GM18858 (cell line): ENCODE measurements around the gene ST7.
"Not testable (repeated sequence)": the region's sequence is repeated elsewhere in the genome, so short reads cannot be mapped to it uniquely, and the experiment has no call there.

ENCODE experiments used
- ATAC-seq: cut with Tn5 transposase; IDR thresholded peaks from one replicate; pipeline ENCODE4 v1.9.1; 2021; ENCODE audit not compliant: unreplicated experiment

ST7 gene

DNA sequence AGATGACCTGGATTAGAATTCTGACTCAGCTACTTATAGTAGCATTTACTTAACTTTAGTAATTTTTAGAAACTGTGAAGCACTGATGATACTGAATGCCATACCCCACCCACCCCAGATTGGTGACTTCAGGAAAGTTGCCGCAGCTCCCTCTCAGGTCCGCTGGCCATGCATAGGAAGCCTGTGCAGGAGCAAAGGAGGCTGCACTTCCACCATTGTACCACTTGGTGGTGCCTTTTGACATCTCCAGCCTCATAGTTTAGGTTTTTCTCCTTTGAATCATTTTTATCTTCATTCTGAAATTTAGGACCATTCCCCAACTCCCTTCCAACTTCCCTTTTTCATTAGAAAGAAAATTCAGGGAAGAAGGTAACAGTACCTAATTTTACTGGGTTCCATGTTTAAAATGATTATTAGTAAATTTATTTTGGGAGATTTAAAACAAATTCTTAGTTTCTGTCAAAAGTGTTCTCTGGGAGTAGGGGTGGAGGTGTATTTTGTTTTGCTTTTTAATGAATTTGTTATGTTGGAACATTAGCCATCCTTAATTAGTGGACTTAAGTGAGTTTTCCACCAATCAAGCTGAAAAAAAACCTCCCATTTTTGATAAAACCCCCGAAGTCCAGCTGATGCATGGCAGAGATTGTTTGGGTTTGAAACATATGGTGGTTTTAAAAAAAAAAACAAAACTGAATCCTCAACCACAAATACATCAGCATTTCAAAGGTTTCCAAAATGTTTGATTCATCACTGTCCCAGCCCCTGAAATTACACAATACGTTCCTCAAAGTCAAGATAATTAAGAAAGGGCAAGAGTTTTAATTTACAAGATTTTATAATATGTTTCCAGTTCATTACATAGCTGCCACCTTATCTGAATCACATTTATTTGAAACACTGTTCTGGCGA is 259.9 kb downstream of the ST7 start:
- peak; percentile 84 for ATAC-seq

DNA sequence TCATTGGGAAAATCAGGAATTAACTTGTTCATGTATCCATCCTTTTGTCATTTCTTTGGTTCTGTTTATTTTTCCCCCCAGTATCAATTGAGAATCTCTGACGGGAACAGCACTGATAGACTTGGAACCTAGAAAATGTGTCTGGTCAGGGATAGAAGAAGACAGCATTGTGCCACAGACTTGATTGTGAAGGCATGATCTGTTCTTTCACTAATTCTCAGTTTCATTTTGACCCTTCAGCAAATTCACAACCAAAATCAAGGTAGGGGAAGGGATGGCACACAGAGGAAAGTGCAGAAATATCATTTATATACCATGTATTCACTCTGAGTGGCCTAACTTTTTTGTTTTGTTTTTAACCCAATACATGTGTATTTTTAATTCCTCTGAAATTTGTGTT is 262.7 kb downstream of the ST7 start:
- no peak for ATAC-seq

DNA sequence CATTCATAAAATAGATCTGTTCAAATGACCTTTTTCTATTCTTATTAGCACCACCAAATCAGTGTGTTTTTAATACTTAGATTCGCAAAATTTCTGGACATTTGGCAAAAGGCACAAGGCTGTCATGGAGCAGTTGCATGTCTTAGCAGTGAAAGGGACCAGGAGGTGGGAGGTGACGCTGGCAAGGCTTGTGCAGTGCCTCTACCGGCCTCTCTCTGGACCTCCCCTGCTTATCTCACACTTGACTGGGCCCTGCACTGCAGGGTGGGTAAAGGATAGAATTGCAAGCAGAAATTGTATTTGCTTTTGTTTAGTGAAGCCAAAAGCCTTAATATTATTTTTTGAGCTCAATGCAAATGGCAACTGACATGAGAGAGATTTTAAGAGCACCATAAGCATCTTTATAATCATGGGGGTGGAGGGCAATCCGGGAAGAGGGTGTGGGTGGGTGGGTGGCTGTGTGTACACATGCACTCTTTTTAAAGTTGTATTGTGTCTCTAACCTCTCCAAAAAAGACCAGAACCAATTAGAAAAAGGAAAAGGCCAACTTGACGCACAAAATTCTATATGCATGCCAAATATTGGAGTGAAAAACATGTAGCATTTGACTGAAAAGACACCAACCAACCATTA is 263.3 kb downstream of the ST7 start:
- ATAC-seq = no peak

DNA sequence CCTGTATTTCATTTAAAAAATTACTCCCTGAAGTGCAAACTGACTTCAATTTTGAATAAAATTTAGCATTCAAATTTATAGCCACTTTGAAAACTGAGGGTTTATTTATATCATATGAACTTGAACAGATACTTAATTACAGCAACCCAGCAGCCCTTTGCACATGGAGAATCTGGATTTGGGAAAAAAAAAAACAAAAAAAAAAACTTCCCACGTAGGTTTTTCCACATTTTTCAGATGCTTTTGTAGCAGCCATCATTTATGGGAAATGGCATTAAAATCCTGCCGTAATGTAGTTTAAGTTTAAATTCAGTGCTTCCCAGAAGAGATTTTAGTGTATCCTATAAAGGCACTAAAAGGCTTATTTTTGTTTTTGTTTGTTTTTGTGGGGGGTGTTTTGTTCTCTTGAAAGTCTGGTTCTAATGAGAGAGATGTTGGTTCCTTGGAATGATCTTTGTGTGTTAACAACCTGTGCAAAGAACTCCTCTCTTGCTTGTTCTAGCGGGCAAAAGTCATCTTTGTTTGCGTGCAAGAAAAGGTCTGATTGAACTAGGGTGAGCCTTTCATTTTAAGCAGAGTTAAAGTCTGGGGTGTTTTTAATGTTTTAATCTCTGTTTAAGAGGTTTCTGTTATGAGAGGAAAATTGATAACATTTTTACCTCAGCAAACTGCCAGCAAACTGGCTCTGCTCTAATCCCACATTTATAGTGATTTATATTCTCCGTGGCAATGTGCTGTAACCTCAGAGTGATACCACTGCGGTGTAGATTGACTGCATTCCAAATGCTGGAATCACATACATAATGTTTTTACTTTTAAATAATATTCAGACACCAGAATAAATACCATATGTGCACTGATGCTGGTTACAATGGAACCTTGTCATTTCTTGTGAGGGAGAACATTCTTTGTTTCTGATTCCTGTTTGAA is 264.1 kb downstream of the ST7 start:
- ATAC-seq = no peak

DNA sequence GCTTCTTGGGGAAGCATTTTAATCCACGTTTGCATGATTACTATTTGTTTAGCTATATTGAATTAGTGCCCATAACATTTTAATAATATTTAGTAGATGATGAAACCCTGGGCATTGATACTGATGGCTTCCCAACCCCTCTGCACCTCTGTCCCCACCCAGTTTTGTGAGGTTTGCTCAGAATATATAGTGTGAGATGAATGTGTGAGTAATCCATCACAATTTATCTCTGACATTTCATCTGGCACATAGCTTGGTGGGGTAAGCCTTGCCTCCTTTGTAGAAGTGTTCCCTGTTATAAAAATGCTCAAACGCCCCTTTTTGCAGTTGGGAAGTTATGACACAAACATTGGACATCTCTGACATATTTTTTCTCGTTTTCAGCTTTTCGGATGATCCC is 265.4 kb downstream of the ST7 start:
- no peak for ATAC-seq

DNA sequence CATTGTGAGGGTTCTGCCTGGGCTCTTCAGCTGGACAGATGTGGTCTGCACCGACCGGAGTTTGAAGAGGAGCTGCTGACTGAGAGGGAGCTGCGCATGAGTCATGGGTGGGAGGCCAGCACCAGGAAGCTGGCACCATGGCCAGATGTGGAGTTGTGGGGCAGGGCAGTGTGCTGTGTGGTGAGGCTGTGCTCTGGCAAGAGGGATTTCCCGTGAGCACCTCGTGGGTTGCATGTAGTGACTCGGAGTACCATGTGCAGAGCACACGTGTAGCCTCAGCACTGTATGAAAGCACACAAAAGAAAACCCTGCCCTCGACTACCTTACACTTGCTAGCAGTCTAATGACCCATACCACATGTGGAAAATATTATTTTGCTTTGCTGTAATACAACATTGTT is 266.2 kb downstream of the ST7 start:
- no peak for ATAC-seq

DNA sequence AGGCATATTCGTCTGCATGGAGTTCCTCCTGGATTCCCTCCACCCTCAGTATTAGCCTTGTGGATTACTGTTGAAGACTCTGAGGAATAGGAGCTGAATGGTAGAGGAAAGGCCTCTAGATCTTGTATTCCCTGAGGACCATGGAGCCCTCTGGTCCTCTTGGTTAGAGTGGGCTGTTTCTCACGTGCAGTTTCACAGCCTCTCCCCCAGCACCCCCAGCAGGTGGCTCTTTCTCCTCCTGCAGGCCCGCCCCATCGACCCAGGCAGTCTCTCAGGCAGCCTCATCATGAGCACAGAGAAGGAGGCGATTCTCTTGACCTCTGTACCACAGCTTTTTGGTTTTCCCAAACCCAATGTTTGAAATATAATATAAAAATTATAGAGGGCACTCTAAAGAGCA is 267.5 kb downstream of the ST7 start:
- no peak for ATAC-seq

DNA sequence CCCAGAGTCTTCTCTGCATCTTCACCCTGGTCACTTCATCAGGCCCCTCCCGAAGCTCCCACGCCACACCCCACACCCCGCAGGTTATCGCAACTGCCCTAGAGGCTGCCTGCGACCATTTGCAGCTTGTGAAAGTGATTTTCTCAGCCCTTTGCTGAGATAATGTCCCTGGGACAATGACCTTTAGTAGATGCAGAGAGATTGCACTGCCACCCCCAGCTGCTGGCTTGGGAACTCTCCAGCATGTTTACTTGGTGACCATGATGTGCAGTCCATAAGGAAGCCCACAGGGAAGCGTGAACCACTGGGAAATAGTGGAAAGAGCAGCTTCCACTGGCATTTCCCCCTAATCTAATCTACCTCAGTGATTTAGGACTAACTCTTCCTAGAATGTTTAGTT is 272.2 kb downstream of the ST7 start:
- no peak for ATAC-seq

DNA sequence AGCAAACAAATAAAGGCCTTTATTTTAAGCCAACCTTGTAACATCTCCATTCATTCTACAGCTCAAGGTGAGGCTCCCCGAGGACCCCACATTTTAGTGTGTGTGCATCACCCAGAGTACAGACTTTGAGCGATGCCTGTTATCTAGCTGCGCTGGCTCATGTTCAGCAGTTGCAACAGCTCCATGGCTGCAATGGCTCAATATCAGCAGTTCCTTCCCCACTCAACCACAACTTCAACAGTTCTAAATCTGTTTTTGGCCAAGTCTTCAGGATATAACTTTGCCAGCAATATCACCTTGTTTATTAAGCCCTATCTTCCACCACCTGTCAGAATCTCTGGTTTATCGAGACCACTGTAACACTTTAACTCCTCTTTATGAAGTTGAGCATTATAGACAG is 273.8 kb downstream of the ST7 start:
- no peak for ATAC-seq

DNA sequence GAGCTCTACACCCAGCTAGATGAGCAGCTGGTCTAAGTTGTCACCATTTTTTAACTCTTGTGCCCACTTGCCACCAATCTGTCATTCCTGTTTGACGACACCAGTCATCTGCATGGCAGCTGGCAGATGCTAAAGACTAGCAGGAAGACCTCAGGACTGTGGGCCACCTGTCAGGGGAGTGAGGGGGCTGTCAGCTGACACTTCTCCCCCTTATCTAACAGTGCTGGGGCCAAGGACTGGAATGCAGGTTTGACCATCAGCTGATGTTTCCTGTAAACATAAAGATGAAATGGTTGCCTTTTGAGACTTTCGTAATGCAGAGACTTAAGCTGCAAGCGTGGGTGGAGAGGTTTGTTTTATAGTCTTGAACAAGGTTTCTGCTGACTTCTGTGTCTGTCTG is 276.0 kb downstream of the ST7 start:
- no peak for ATAC-seq

DNA sequence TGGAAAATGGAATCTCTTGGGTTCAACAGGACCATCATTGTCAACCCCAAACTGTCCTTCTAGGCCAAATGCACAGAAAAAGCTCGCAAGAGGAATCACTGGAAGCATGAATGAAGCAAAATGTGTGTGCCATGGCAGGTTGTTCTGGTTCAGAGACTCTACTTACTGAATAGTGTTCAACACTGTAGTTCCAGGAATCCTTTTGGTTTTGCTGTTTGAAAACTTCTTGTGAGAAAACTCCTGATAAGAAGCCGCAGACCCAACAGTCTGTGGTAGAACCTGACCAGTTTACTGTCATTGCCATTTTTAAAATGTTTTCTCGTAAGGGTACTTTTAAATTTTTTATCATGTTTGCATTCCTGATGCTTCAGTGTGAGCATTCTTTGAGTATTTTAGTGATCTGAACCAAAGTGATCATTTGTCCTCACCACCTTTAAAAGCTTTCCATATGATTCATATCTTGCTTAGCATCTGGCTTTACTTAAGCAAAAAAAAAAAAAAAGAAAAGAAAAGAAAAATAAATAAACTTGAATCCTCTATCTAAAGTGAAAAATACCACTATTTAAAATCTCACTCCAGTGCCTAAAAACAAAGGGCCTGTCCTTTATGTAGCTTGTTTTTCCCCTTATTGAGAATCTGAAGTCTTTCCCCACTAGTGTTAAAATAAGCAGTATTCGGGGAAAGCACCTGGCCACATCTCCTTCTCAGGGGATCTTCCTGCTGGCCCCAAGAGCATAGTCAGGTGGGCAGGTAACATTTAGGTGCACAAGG is 277.2 kb downstream of the ST7 start:
- peak; percentile 61 for ATAC-seq

DNA sequence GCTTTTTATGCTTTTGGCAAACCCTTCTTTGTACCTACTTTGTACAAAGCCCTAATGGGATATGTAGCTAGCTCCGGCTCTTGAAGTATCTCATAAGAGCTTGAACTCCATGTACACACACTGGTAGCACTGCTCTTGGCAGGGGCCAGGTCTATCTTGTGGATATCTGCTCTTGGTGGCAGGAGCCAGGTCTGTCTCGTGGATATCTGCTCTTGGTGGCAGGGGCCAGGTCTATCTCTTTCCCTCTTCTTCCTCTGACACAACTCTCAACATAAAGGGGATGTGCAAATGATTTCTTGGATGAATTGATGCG is 277.7 kb downstream of the ST7 start:
- ATAC-seq = peak; percentile 26

DNA sequence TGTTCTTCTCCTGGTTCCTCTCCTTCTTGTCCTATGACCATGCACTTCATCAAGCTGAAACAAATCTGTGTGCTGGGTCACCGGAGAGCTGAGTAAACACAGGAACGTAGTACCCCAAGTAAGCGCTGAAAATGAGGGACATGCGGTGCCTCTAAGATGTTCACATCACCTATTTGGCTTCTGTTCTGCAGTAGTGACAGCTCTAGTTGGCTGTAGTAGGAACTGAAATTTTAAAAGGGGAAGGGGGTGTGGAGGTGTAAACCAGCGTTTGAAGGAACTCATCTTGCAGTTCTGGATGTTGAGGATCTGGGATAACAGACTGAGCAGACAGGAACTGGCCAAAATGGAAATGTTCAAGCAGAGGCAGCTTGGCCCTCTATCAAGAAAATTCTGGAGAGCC is 284.3 kb downstream of the ST7 start:
- peak; percentile 58 for ATAC-seq

DNA sequence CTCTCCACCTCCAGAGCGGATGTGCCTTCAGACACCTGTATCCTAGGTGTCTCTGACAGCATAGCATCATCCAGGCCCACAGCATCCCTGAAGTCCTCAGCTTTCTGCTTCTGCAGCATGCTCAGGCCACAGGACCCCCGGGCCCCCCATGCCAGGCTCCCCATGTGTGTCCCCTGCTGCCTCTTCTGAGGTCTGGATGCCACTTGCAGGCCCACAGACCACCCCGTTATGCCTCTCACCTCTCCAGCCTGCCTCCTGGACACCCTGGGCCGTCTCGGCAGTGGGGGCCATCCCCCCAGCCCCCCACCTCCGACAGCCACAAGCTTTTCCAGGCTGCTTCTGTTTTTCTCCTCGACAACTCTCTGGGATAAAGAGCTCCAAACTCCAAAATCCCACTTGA is 285.2 kb downstream of the ST7 start:
- no peak for ATAC-seq

DNA sequence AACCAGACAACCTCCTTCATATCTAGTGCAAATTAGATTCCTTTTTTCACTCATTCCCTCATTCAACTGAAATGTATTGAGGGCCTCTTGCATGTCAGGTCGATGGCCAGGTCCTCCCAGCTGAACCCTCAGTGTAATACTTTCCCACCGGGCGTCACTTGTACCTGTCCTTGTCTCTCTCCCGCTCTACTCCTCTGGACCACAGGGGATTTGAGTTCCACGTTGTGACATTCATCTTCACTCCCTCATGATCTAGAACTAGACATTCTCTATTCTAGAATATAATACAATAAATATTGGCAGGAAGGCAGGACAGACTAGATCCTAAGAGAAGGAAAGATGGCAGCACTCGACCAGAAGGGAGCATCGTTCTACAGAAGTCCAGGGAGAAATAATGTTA is 285.6 kb downstream of the ST7 start:
- ATAC-seq = no peak

DNA sequence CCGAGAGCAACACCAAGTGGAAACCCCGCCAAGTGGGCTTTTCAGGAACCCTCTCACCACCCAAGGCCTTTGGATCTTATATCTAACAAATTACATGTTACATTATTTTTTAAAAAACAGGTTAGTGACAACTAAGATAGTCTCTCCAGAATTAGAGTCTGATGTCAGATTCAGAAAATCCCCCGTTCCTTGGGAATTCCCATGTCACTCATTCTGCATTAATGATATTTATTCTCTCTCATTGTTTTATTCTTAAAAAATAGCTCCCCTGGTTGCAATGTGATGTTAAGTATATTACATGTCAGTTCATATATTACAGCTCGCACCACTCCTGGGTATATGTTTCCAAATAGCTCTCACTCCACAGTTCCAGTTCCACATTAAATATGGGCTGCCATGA is 287.8 kb downstream of the ST7 start:
- no peak for ATAC-seq

DNA sequence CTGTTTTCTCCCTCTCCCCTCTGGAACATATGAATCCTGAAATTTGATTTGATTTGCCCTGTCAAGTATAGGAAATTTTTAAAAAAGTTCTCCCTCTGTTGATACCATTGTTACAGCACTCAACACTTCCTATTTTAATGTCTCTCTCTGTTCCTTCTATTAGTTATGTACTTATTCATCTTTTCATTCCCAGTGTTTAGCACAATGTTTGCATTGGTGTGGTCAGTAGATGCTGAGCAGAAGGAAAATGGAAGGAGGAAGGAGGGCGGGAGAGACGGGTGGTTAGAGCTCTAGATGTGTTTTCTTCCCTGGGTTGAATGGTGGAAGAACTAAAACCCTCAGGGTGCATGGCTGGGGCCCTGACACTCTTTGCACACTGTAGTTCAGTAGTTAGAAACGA is 290.1 kb downstream of the ST7 start:
- ATAC-seq = no peak

DNA sequence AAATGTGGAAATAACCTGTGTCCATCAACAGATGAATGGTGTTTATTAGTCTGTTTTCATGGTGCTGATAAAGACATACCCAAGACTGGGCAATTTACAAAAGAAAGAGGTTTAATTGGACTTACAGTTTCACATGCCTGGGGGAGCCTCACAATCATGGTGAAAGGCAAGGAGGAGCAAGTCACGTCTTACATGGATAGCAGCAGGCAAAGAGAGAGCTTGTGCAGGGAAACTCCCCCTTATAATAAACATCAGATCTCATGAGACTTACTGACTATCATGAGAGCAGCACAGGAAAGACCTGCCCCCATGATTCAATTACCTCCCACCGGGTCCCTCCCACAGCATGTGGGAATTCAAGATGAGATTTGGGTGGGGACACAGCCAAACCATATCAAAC is 292.4 kb downstream of the ST7 start:
- ATAC-seq = not testable (repeated sequence)

DNA sequence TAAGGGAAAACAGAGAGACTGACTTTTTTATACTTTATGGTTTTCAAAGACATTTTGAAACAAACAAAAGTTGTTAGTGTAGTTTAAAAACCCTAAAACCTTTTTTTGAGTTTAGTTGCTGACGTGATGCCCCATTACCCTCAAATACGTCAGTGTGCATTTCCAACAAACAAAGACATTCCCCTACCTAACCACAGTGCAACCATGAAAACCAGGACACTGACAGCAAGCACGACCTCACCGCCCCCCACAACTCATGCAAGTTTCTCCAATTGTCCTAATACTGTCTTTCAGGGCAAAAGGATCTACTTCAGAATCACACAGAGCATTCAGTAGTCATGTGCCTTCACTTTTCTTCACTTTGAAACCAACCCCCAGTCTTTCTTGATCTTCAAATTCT is 294.5 kb downstream of the ST7 start:
- ATAC-seq = no peak

DNA sequence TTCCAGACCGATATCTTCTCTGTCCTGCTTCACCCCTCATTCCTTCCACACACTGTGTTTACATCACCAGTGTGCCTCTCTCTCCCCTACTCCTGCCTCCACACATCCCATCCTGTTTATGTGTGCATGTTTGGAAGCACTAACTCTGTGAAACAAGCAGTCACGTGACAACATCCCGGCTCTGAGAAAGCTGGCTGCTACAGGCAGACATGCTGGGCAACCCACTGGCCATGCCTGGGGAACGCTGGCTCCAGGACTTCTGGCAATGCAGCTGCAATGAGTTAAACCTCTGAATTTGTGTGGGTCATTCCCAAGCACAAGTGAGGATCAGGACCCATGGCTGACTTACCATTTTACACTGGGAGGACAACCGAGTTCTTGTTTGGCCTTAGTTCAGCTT is 295.5 kb downstream of the ST7 start:
- ATAC-seq = no peak

DNA sequence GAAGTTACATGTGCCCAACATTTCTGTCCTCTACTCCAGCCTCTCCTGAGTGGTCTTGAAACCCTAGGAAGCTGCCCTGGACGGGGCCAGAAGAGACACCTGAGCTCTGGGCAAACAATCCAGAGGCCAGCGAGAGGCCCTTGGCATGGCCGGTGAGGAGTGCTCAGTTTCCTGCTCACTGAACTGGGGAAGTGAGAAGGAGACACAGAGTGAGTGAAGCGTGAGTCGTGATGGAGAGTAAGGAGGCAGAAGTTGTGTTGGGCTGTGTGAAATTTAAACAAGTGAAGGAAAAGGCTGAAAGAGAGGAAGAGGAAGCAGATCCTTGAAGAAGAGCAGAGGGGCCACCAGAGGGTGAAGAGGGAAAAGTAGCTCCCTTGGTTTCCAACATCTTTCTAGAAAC is 296.4 kb downstream of the ST7 start:
- no peak for ATAC-seq
